GM12873 (cell line): ENCODE data around the gene SLC39A7.

Experiments used
- TF ChIP-seq, protein P1 (sequence below): IDR thresholded peaks from 2 replicates; pipeline ENCODE4 v1.5.1; 2012; ENCODE audit warnings: low read depth, mild to moderate bottlenecking, moderate library complexity, low read length, control low read depth; ENCODE audit not compliant: insufficient read depth; ENCODE audit errors: missing control alignments

SLC39A7 gene

DNA sequence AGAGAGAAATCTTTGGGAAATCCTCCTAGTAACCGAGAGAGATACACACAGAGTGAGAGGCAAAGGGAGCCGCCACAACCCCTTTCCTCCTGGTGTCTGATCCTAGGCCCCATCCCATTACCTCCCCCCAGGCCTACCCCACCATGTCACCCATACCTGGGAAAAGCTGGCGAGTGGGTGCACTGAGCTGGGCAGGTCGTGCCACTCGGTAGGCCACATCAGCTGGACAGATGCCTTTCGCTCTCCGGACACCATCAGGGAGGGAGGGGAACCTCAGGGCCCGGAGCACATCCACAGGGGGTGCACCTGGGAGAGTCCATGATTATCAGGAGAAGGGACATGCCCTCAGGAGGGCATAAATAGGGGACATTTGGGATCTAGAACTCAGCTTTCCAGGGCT, 11.5 kb upstream of the SLC39A7 start:
- TF ChIP-seq, protein P1, sequence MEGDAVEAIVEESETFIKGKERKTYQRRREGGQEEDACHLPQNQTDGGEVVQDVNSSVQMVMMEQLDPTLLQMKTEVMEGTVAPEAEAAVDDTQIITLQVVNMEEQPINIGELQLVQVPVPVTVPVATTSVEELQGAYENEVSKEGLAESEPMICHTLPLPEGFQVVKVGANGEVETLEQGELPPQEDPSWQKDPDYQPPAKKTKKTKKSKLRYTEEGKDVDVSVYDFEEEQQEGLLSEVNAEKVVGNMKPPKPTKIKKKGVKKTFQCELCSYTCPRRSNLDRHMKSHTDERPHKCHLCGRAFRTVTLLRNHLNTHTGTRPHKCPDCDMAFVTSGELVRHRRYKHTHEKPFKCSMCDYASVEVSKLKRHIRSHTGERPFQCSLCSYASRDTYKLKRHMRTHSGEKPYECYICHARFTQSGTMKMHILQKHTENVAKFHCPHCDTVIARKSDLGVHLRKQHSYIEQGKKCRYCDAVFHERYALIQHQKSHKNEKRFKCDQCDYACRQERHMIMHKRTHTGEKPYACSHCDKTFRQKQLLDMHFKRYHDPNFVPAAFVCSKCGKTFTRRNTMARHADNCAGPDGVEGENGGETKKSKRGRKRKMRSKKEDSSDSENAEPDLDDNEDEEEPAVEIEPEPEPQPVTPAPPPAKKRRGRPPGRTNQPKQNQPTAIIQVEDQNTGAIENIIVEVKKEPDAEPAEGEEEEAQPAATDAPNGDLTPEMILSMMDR, result no peak

DNA sequence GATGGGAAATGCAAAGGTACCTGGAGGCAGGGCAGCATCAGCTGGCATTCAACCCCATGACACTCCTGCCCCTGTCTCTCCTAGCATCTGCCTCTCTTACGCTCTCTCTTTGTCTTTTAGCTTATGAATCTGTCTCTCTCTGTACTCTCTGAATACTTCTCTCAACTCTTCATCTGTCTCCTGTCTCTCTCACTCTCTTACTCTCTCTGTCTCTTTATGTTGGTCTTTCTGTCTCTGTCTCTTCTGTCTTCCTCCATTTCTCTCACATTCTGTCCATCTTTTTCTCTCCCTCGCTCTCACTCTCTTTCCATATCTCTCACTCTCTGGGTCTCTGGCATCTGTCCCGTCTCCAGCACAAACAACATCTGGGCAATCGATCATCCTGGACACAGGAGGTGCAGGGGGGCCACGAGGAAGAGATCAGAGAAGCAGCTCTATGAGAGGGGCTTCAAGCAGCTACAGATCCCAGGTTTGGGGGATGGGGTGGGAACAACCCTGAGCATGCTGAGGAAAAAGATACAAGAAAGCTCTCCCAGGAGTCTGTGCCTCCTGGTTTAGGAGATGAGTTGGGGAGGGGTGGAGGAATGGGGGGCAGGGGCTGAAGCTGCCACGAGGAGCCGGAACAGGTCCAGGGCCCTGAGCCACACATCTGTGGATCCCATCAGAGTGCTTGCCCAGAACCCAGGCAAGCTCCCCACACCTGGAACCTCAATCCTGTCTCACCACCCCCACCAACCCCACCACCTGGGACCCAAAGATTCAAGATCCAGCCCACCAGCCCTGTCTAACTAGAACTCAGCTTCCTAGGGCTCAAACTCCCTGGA, 10.8 kb upstream of the SLC39A7 start:
- TF ChIP-seq, protein P1, result no peak

DNA sequence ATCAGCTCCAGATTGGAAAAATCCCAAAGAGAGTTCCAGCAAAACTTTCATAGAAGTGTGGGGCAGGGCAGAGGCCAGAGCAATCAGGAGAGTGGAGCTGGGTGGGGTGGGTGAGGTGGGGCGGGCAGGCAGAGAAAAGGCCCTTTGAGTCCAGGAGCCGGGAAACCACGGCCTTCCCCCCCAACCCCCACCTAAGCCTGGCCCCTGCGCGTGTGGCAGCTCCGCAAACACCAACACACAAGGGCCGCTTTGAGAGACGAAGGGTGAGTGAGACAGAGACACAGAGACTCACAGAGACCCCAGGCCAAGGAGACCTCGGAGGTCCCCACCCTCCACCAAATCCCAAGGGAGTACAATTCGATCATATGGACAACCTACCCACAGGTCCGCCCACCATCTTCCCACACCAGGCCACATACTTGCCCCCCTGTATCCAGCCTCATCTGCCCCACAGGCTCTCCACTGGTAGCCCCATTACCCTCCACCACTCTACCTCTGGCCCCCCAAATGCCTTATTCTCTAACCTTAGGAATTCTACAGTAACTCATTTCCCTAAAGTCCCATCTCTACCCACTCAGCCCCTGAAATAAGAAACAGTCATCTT, 10.1 kb upstream of the SLC39A7 start:
- TF ChIP-seq, protein P1, result no peak

DNA sequence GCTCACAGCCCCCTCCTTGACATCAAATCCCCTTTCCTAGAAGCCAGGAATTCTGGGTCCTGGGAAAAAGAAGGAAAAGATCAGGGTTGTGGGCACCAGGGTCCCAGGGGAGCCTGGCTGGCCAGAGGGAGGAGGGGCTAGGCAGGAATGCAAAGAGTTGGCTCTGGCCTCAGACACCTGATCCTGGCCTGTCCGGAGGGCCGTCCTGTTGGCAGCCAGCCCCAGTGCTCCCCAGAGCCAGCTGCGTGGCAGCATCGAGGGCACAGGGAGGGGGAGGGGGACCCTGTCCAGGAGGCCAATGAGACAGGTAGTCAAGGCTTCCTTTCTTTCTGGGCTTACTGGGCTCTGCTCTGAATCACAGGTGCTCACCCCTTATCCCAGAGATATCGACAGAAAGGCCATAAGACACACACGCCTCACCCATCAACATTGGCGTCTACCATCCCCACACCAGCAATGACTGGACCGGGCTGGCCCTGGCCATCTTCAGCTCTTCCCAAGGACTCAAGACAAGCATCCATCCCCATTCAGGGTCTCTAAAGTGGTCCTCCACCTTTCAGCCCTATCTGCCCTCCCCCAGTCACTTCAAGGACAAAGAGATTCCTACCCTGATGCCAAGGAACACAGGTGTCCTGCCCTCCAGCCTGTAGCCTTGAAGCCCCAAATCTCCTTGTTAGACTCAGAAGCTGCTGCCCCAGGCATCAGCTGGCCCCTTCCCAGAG, 9.1 kb upstream of the SLC39A7 start:
- TF ChIP-seq, protein P1, result no peak

DNA sequence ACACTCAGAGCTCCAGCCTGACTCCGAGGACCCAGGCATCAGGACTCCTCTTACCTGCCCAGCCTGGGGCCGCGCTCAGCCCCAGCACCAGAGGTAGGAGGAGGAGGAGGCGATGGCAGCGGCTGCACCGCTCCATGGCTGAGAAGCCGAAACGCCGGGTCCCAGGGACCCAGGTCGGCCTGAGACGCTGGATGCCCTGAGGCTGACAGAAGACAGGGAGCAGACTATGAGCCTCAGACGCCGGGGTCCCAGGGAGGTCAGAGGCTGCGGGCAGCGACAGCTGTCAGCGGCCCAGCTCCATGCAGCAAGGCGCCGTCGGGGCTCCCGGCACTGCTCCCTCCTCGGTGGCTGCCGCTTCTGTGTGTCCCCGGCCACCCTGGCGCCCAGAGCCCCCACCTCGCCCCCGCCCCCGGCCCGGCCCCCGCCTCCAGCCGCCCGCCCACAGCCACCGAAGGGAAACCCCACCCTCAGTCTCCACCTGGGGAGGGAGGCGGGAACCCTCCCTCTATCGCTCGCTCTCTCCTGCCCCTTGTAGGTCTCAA, 8.5 kb upstream of the SLC39A7 start, which contains the start of gene COL11A2:
COL11A2 (minus strand) TSS at position 363 of the 542 bp plus-strand sequence; CDS start at position 136, 227 bp downstream.
- TF ChIP-seq, protein P1, result no peak

DNA sequence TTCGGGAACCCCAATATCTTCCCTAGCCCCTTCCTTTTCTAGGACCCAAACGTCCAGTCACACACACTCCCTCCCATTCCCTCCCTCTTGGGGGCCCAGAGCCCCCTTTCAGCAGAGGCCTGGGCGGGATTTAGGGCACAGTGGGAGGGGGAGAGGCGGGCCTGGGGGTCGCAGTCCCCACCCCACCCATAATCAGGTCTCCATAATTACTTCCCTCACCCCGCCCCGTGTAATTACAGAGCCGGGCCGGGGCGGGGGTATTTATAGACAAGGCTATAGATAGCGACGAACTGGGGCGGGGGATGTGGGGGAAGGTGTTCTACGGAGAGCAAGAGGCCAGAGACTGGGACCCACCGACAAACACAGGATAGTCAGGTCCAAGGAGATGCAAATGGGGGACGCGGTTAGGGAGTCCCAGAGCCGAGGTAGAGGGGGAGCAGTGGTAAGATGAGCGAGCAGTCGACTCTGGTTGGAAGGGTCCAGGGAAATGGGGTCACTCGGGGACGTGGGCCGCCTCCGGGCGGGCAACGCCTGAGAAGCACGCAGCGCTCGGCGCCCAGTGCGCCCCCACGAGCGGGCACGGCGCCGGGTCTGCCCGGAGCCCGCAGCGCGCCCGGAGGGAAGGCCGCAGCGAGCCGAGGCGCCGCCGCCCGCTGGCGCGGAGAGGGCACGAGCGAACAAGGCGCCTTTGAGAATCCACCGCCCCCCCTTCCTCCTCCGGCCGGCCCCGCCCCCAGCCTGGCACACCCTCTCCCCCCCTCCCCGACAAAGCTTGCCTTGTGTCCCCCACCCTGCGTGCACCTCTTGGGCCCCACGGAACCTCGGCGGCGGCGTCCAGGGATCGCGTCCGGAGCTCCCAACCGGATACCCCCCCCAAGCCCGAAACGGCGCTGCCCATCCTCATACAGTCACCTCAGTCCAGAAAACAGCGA, 7.7 kb upstream of the SLC39A7 start:
- TF ChIP-seq, protein P1, result no peak
